Peyer's patch (tissue), 4 donors: ENCODE data around the gene TBC1D28.
"Not testable (repeated sequence)": the region's sequence is repeated elsewhere in the genome, so short reads cannot be mapped to it uniquely, and the experiment has no call there.

Experiments
- POLR2A ChIP-seq, 2 donors: fragments of 450-650 bp; IDR thresholded peaks; one replicate each; pipeline ENCODE4 v1.5.1; 2017; ENCODE audit warnings: antibody characterized with exemption in 2 of 2, mild to moderate bottlenecking in 2 of 2, moderate library complexity in 2 of 2
- TF ChIP-seq, protein P1 (sequence below), 6 experiments: fragments of 450-650 bp in 4 of 6; fragments of 200-600 bp in 2 of 6; sonication (generic) in 1 of 6; IDR thresholded peaks; one replicate each; pipeline ENCODE4 v1.5.1; 2017 to 2019; ENCODE audit warnings: antibody characterized with exemption in 6 of 6, mild to moderate bottlenecking in 3 of 6, moderate library complexity in 1 of 6

DNA sequence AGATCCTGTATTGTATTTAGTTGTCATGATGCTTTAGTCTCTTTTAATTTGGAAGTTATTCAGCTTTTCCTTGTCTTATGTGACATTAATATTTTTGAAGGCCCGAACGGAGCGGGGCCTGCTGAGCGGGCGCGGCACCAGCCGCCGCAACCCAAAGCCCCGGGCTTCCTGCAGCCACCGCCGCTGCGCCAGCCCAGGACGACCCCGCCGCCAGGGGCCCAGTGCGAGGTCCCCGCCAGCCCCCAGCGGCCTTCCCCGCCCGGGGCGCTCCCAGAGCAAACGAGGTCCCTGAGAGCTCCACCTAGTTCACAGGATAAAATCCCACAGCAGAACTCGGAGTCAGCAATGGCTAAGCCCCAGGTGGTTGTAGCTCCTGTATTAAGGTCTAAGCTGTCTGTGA is 5.9 kb upstream of the TBC1D28 start:
- TF ChIP-seq, protein P1, sequence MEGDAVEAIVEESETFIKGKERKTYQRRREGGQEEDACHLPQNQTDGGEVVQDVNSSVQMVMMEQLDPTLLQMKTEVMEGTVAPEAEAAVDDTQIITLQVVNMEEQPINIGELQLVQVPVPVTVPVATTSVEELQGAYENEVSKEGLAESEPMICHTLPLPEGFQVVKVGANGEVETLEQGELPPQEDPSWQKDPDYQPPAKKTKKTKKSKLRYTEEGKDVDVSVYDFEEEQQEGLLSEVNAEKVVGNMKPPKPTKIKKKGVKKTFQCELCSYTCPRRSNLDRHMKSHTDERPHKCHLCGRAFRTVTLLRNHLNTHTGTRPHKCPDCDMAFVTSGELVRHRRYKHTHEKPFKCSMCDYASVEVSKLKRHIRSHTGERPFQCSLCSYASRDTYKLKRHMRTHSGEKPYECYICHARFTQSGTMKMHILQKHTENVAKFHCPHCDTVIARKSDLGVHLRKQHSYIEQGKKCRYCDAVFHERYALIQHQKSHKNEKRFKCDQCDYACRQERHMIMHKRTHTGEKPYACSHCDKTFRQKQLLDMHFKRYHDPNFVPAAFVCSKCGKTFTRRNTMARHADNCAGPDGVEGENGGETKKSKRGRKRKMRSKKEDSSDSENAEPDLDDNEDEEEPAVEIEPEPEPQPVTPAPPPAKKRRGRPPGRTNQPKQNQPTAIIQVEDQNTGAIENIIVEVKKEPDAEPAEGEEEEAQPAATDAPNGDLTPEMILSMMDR (IDR thresholded peaks at IDR 0.05): not testable (repeated sequence)
- TF ChIP-seq POLR2A (IDR thresholded peaks at IDR 0.05): not testable (repeated sequence)
